ENCODE measurements around the gene ZNF286A.

GRCh38 chr17:15742921-15743320 is 43.4 kb downstream of the ZNF286A start:
- TF ChIP-seq CTCF (conservative IDR thresholded peaks at IDR 0.05 in 1 of 2, IDR thresholded peaks at IDR 0.05 in 1 of 2; ENCODE audit: extremely low read depth in 1 of 2, insufficient read depth in 1 of 2, low read depth in 1 of 2, low read length in 2 of 2) (no peak), EZH2 (IDR thresholded peaks at IDR 0.05; ENCODE audit: borderline replicate concordance, low read length) (no peak)

Measured in mammary epithelial cell (primary cell).